GM12878 (cell line): ENCODE measurements around the gene COL6A1. TPM values are rescaled to one million over a fixed set of nuclear protein-coding genes. Genes with fewer than 3 reads are reported as not detected.

ENCODE experiments used
- ATAC-seq: fragments of 200-7000 bp; cut with Tn5 transposase; 3 replicates; pipeline ENCODE4 v1.9.1; 2020; ENCODE audit warnings: mild to moderate bottlenecking, moderate library complexity
- BruUV-seq: library from RNA; stranded (reverse); fragments of 400-500 nt; replicated peaks from 2 replicates; lab custom pipeline; 2021; lab: Mats Ljungman, UMichigan
- CTCF ChIA-PET: fragments of 300-600 bp; sonication (Branson Sonifier 250); formaldehyde crosslinking; extraction: SDS; loops from one replicate; lab custom pipeline; 2021; ENCODE audit warnings: inconsistent platforms; lab: Yijun Ruan, JAX
- POLR2A ChIA-PET: fragments of 350-600 bp; formaldehyde crosslinking; extraction: SDS; loops from one replicate; lab custom pipeline; 2021; ENCODE audit warnings: inconsistent platforms; lab: Charles Lee
- RAD21 ChIA-PET: fragments of 300-600 bp; sonication (Branson Sonifier 250); formaldehyde crosslinking; loops from one replicate; lab custom pipeline; 2023; ENCODE audit warnings: antibody characterized with exemption; ENCODE audit not compliant: unreplicated experiment; lab: Charles Lee
- SMC1A ChIA-PET: fragments of 300-600 bp; sonication (Branson Sonifier 250); formaldehyde crosslinking; loops from one replicate; lab custom pipeline; 2023; ENCODE audit not compliant: unreplicated experiment, uncharacterized antibody; lab: Charles Lee
- DNase-seq: peaks from one replicate; pipeline ENCODE4 v3.0.0-alpha.2; 2011; ENCODE audit warnings: low read depth, low spot score
- FAIRE-seq: peaks from 3 replicates; lab custom pipeline; 2011; peaks lifted over from hg19 to GRCh38; lab: Jason Lieb, UNC
- H2AFZ ChIP-seq: 2 replicates; pipeline ENCODE4 v1.6.0; 2011; ENCODE audit warnings: low read depth, low read length, control low read depth; ENCODE audit not compliant: control insufficient read depth
- H3K27ac ChIP-seq: 2 replicates; pipeline ENCODE4 v1.5.1; 2011; ENCODE audit warnings: control low read depth; ENCODE audit not compliant: control insufficient read depth, insufficient read depth
- H3K27me3 ChIP-seq, 2 experiments: replicated peaks in 1 of 2; 2 replicates each; pipeline versions ENCODE4 v1.6.0 to v1.6.1; 2011; ENCODE audit warnings: low read length in 1 of 2; ENCODE audit not compliant: control insufficient read depth in 2 of 2, insufficient read depth in 2 of 2
- H3K36me3 ChIP-seq, 2 experiments: 2 replicates each; pipeline ENCODE4 v1.5.1; 2011; ENCODE audit warnings: low read length in 1 of 2; ENCODE audit not compliant: control insufficient read depth in 2 of 2, insufficient read depth in 2 of 2
- H3K4me1 ChIP-seq: 2 replicates; pipeline ENCODE4 v1.6.1; 2011; ENCODE audit warnings: mild to moderate bottlenecking, low read length, moderate library complexity, mixed read lengths; ENCODE audit not compliant: control insufficient read depth, insufficient read depth
- H3K4me2 ChIP-seq: 2 replicates; pipeline ENCODE4 v1.6.0; 2011; ENCODE audit warnings: control low read depth; ENCODE audit not compliant: control insufficient read depth, insufficient read depth
- H3K4me3 ChIP-seq: fragments of 200-600 bp; sonication (generic); 2 replicates; pipeline ENCODE4 v1.5.1; 2016
- H3K79me2 ChIP-seq: 2 replicates; pipeline ENCODE4 v1.6.0; 2011; ENCODE audit warnings: low read length; ENCODE audit not compliant: control insufficient read depth, insufficient read depth
- H3K9ac ChIP-seq: 2 replicates; pipeline ENCODE4 v1.8.0; 2011; ENCODE audit warnings: low read length, control low read depth, mixed read lengths; ENCODE audit not compliant: control insufficient read depth, insufficient read depth
- H3K9me3 ChIP-seq: replicated peaks from 3 replicates; pipeline ENCODE4 v1.5.1; 2011; ENCODE audit warnings: mild to moderate bottlenecking, low read length; ENCODE audit not compliant: control insufficient read depth, insufficient read depth
- H4K20me1 ChIP-seq: 2 replicates; pipeline ENCODE4 v1.6.0; 2011; ENCODE audit not compliant: control insufficient read depth, insufficient read depth
- ATF7 ChIP-seq: fragments of 450-650 bp; IDR thresholded peaks from 2 replicates; pipeline ENCODE4 v1.6.1; 2016; ENCODE audit warnings: low read depth, mild to moderate bottlenecking
- CHD4 ChIP-seq: fragments of 200-600 bp; sonication (generic); IDR thresholded peaks from 2 replicates; pipeline ENCODE4 v1.6.1; 2016; ENCODE audit warnings: mild to moderate bottlenecking
- CREB1 ChIP-seq: IDR thresholded peaks from 2 replicates; pipeline ENCODE4 v1.6.1; 2012; ENCODE audit warnings: low read depth, mild to moderate bottlenecking, inconsistent platforms
- CREM ChIP-seq: IDR thresholded peaks from 2 replicates; pipeline ENCODE4 v1.6.1; 2014; ENCODE audit warnings: antibody characterized with exemption, low read depth
- MYB ChIP-seq: fragments of 150-350 bp; IDR thresholded peaks from 2 replicates; pipeline ENCODE4 v1.6.1; 2014; ENCODE audit warnings: mild to moderate bottlenecking, low read depth, low read length, borderline replicate concordance
- NFXL1 ChIP-seq: fragments of 450-650 bp; IDR thresholded peaks from 2 replicates; pipeline ENCODE4 v1.6.1; 2017; ENCODE audit warnings: antibody characterized with exemption, mild to moderate bottlenecking, borderline replicate concordance
- NR2F1 ChIP-seq: fragments of 450-650 bp; conservative IDR thresholded peaks from 2 replicates; pipeline ENCODE4 v1.6.1; 2017; ENCODE audit warnings: mild to moderate bottlenecking
- NRF1 ChIP-seq: conservative IDR thresholded peaks from 2 replicates; pipeline ENCODE4 v1.6.1; 2011; ENCODE audit warnings: mild to moderate bottlenecking, low read depth, low read length, improper control_type of control experiment
- POU2F2 ChIP-seq: IDR thresholded peaks from 3 replicates; pipeline ENCODE4 v1.6.1; 2011; ENCODE audit warnings: low read depth, mild to moderate bottlenecking, low read length, borderline replicate concordance
- RB1 ChIP-seq: fragments of 450-650 bp; formaldehyde crosslinking; IDR thresholded peaks from 2 replicates; pipeline ENCODE4 v1.6.1; 2017; ENCODE audit warnings: mild to moderate bottlenecking, borderline replicate concordance
- RELA ChIP-seq: fragments of 450-650 bp; IDR thresholded peaks from 2 replicates; pipeline ENCODE4 v1.8.0; 2014; ENCODE audit warnings: borderline replicate concordance; ENCODE audit not compliant: partially characterized antibody
- TCF7 ChIP-seq: IDR thresholded peaks from 2 replicates; pipeline ENCODE4 v1.6.1; 2014; ENCODE audit warnings: antibody characterized with exemption, borderline replicate concordance
- ZNF217 ChIP-seq: fragments of 450-650 bp; IDR thresholded peaks from 2 replicates; pipeline ENCODE4 v1.6.1; 2017; ENCODE audit warnings: antibody characterized with exemption, mild to moderate bottlenecking
- WGBS: methylation state at CpG from one replicate; pipeline ENCODE4 v1.1.6; 2016; ENCODE audit warnings: low lambda C conversion rate; ENCODE audit not compliant: insufficient replicate concordance, insufficient coverage; ENCODE audit errors: missing lambda C conversion rate; 5-methylcytosine and 5-hydroxymethylcytosine counted together
- in situ Hi-C: fragments of 300-500 bp; cut with MboI; formaldehyde crosslinking; loops from 9 replicates; pipeline ENCODE4 v1.14.3; 2018; ENCODE audit warnings: mixed read lengths
- intact Hi-C: fragments of 100-400 bp; cut with micrococcal nuclease; formaldehyde crosslinking; loops from one replicate; pipeline ENCODE4 v1.14.2; 2022; ENCODE audit not compliant: unreplicated experiment
- polyA plus RNA-seq, 11 experiments: library from polyadenylated mRNA; depleted of rRNA in 4 of 11; unstranded in 6 of 11; stranded (reverse) in 5 of 11; fragments of >200 nt; fragmentation: Nextera tagmentation in 4 of 11; fragmentation: Illumina TruSeq in 1 of 11; extraction: Ambion mirVana in 4 of 11; extraction: Trizol in 1 of 11; gene quantifications; 1 replicate in 1 of 11; 2 replicates in 10 of 11; pipeline versions ENCODE4 v1.2.1 to v1.2.3, GENCODE V29; 2011 to 2016; ENCODE audit warnings: inconsistent platforms in 2 of 11, missing spikeins in 2 of 11, low read depth in 1 of 11
- total RNA-seq, 4 experiments: library from RNA; depleted of rRNA in 3 of 4; stranded (reverse); fragments of >200 nt in 3 of 4; fragmentation: Illumina TruSeq in 1 of 4; extraction: Trizol in 1 of 4; gene quantifications; 2 replicates each; pipeline versions ENCODE4 v1.2.1 to v1.2.3, GENCODE V29; 2013 to 2021
- TF ChIP-seq, protein P1 (sequence below): fragments of 150-350 bp; IDR thresholded peaks from 2 replicates; pipeline ENCODE4 v1.6.1; 2014; ENCODE audit warnings: mild to moderate bottlenecking, low read depth, low read length
- TF ChIP-seq, protein P2 (sequence below): IDR thresholded peaks from 2 replicates; pipeline ENCODE4 v1.6.1; 2011; ENCODE audit warnings: low read depth, low read length, improper control_type of control experiment, borderline replicate concordance
- TF ChIP-seq, protein P3 (sequence below): IDR thresholded peaks from 2 replicates; pipeline ENCODE4 v1.6.1; 2012; ENCODE audit warnings: low read depth, low read length, improper control_type of control experiment

The COL6A1 gene
- total and polyA plus RNA-seq, 10 of the 15 experiments (the other 5 are each of a cell fraction or from before 2014, with no cell fraction given), result 0.12 to 1.3 (median 0.20) TPM; not detected in 7

DNA sequence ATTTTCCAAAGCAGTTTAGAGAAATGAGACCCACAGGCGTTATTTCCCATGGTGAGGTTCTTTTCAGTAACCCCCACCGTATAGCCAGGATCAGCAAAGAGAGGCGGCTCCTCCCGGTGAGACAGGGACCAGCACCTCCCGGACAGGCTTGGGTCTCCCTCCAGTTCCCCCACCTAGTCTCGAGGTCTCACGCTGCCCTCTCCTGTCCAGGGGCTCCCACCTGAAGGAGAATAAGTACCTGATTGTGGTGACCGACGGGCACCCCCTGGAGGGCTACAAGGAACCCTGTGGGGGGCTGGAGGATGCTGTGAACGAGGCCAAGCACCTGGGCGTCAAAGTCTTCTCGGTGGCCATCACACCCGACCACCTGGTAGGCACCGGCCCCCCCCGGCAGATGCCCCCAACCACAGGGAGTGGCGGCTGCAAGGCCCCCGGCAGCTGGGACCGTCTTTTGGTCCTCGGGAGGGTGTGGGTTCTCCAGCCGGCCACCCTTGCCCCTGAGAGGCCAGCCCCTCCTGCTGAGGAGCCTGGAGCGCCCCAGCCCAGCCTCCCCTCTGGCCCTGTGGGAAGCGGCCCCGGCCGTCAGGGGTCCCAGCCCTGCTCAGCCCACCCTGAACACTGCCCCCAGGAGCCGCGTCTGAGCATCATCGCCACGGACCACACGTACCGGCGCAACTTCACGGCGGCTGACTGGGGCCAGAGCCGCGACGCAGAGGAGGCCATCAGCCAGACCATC, 4.9 kb downstream of the COL6A1 start:
- H3K9me3 ChIP-seq, result no peaks in the 10 kb centered on the region
- H3K79me2 ChIP-seq, result no peaks in the 10 kb centered on the region
- H3K36me3 ChIP-seq, result no peaks in the 10 kb centered on the region
- ChIA-PET CTCF (no interaction called here), POLR2A (no interaction called here), RAD21 (no interaction called here), SMC1A (no interaction called here)
- H3K4me2 ChIP-seq, result no peak overlapping the region
- H3K4me1 ChIP-seq, result no peaks in the 10 kb centered on the region
- H3K27ac ChIP-seq, result no peak overlapping the region
- H3K4me3 ChIP-seq, result no peak overlapping the region
- BruUV-seq, result no TSS peak
- in situ Hi-C loops (no loop called here), intact Hi-C loops (no loop called here)
- DNase-seq (no peak), ATAC-seq (no peak), FAIRE-seq (no peak)
- no peak for TF ChIP-seq NRF1
- no peak for TF ChIP-seq ZNF217
- TF ChIP-seq, protein P1, sequence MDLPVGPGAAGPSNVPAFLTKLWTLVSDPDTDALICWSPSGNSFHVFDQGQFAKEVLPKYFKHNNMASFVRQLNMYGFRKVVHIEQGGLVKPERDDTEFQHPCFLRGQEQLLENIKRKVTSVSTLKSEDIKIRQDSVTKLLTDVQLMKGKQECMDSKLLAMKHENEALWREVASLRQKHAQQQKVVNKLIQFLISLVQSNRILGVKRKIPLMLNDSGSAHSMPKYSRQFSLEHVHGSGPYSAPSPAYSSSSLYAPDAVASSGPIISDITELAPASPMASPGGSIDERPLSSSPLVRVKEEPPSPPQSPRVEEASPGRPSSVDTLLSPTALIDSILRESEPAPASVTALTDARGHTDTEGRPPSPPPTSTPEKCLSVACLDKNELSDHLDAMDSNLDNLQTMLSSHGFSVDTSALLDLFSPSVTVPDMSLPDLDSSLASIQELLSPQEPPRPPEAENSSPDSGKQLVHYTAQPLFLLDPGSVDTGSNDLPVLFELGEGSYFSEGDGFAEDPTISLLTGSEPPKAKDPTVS, result no peak
- TF ChIP-seq CREB1, result no peak
- no peak for TF ChIP-seq NR2F1
- no peak for TF ChIP-seq NFXL1
- TF ChIP-seq CREM, result no peak
- no peak for TF ChIP-seq MYB
- TF ChIP-seq RELA, result no peak
- no peak for TF ChIP-seq TCF7
- TF ChIP-seq, protein P2, sequence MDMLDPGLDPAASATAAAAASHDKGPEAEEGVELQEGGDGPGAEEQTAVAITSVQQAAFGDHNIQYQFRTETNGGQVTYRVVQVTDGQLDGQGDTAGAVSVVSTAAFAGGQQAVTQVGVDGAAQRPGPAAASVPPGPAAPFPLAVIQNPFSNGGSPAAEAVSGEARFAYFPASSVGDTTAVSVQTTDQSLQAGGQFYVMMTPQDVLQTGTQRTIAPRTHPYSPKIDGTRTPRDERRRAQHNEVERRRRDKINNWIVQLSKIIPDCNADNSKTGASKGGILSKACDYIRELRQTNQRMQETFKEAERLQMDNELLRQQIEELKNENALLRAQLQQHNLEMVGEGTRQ, result no peak
- TF ChIP-seq, protein P3, sequence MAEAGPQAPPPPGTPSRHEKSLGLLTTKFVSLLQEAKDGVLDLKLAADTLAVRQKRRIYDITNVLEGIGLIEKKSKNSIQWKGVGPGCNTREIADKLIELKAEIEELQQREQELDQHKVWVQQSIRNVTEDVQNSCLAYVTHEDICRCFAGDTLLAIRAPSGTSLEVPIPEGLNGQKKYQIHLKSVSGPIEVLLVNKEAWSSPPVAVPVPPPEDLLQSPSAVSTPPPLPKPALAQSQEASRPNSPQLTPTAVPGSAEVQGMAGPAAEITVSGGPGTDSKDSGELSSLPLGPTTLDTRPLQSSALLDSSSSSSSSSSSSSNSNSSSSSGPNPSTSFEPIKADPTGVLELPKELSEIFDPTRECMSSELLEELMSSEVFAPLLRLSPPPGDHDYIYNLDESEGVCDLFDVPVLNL, result no peak
- TF ChIP-seq CHD4, result no peak
- TF ChIP-seq ATF7, result no peak
- TF ChIP-seq POU2F2, result no peak
- no peak for TF ChIP-seq RB1
- no peaks in the 10 kb centered on the region; a peak in 2 of 4 replicates for H3K27me3 ChIP-seq
- WGBS, result 58% methylated on average over 23 of the region's 36 CpGs
- no peak overlapping the region for H3K9ac ChIP-seq
- no peak overlapping the region for H2AFZ ChIP-seq
- H4K20me1 ChIP-seq, result no peaks in the 10 kb centered on the region
